DOHH2 (cell line): ENCODE data around the gene TXNRD2.

Source experiments
- H3F3A ChIP-seq: fragments of 200-600 bp; sonication (generic), shearing (Covaris generic); 2 replicates; pipeline ENCODE4 v1.6.0; 2016; ENCODE audit warnings: antibody characterized with exemption, mild to moderate bottlenecking; ENCODE audit not compliant: control insufficient read depth, insufficient read depth
- H3K27ac ChIP-seq: fragments of 200-600 bp; sonication (generic); 2 replicates; pipeline ENCODE4 v1.5.1; 2014; ENCODE audit warnings: low read depth, mild to moderate bottlenecking, low read length, moderate library complexity
- H3K27me3 ChIP-seq: fragments of 200-600 bp; sonication (generic); 2 replicates; pipeline ENCODE4 v1.6.1; 2014; ENCODE audit warnings: mild to moderate bottlenecking, low read length, mixed read lengths; ENCODE audit not compliant: control insufficient read depth
- H3K36me3 ChIP-seq: fragments of 200-600 bp; sonication (generic); 2 replicates; pipeline ENCODE4 v1.6.1; 2014; ENCODE audit warnings: mild to moderate bottlenecking, low read length, moderate library complexity, mixed read lengths; ENCODE audit not compliant: control insufficient read depth
- H3K4me1 ChIP-seq: fragments of 200-600 bp; sonication (generic); 2 replicates; pipeline ENCODE4 v1.6.1; 2014; ENCODE audit warnings: mild to moderate bottlenecking, low read length, mixed read lengths; ENCODE audit not compliant: control insufficient read depth
- H3K4me2 ChIP-seq: fragments of 200-600 bp; sonication (generic); 2 replicates; pipeline ENCODE4 v1.6.0; 2014; ENCODE audit warnings: mild to moderate bottlenecking, low read length, moderate library complexity
- H3K4me3 ChIP-seq: fragments of 200-600 bp; sonication (generic); 2 replicates; pipeline ENCODE4 v1.5.1; 2014; ENCODE audit warnings: mild to moderate bottlenecking, low read length, mixed read lengths
- H3K79me2 ChIP-seq: fragments of 200-600 bp; sonication (generic); 2 replicates; pipeline ENCODE4 v1.6.1; 2014; ENCODE audit warnings: mild to moderate bottlenecking, low read length, mixed read lengths; ENCODE audit not compliant: control insufficient read depth
- H3K9me2 ChIP-seq: fragments of 200-600 bp; sonication (generic); replicated peaks from 2 replicates; pipeline ENCODE4 v1.6.1; 2014; ENCODE audit warnings: mild to moderate bottlenecking, low read length, mixed read lengths; ENCODE audit not compliant: control insufficient read depth
- H3K9me3 ChIP-seq: fragments of 200-600 bp; sonication (generic); 2 replicates; pipeline ENCODE4 v1.6.1; 2014; ENCODE audit warnings: antibody characterized with exemption, low read length, mixed read lengths; ENCODE audit not compliant: control insufficient read depth, insufficient read depth
- H4K20me1 ChIP-seq: fragments of 200-600 bp; sonication (generic); 2 replicates; pipeline ENCODE4 v1.6.0; 2014; ENCODE audit warnings: low read depth, mild to moderate bottlenecking, antibody characterized with exemption, low read length, moderate library complexity; ENCODE audit not compliant: control insufficient read depth, insufficient read depth
- CTCF ChIP-seq: fragments of 200-600 bp; sonication (generic); IDR thresholded peaks from one replicate; pipeline ENCODE4 v1.5.1; 2014; ENCODE audit warnings: antibody characterized with exemption, mild to moderate bottlenecking, low read depth, low read length; ENCODE audit not compliant: poor library complexity, severe bottlenecking
- EZH2phosphoT487 ChIP-seq: fragments of 200-600 bp; sonication (generic); IDR thresholded peaks from 2 replicates; pipeline ENCODE4 v1.6.1; 2017; ENCODE audit warnings: borderline replicate concordance, mild to moderate bottlenecking, antibody characterized with exemption, low read length, moderate library complexity, mixed read lengths

Gene TXNRD2

GRCh38 chr22:19903031-19903430 lies 38.6 kb downstream of the TXNRD2 start:
- no peaks in the 10 kb centered on the region for H3K9me3 ChIP-seq
- H3K9me2 ChIP-seq = no peaks in the 10 kb centered on the region
- no peaks in the 10 kb centered on the region for H4K20me1 ChIP-seq
- TF ChIP-seq EZH2phosphoT487 (no peak), CTCF (no peak)
- H3K79me2 ChIP-seq = no peaks in the 10 kb centered on the region
- H3K4me3 ChIP-seq = no peak overlapping the region
- peaks cover 16% of the 10 kb centered on the region for H3K4me1 ChIP-seq
- H3K27me3 ChIP-seq = no peaks in the 10 kb centered on the region
- no peak overlapping the region for H3K4me2 ChIP-seq
- H3K36me3 ChIP-seq = no peaks in the 10 kb centered on the region
- no peak overlapping the region for H3K27ac ChIP-seq
- H3F3A ChIP-seq = 0 out of 2 replicates have a peak, but pooled peaks cover 5% of the 10 kb centered on the region

DNA sequence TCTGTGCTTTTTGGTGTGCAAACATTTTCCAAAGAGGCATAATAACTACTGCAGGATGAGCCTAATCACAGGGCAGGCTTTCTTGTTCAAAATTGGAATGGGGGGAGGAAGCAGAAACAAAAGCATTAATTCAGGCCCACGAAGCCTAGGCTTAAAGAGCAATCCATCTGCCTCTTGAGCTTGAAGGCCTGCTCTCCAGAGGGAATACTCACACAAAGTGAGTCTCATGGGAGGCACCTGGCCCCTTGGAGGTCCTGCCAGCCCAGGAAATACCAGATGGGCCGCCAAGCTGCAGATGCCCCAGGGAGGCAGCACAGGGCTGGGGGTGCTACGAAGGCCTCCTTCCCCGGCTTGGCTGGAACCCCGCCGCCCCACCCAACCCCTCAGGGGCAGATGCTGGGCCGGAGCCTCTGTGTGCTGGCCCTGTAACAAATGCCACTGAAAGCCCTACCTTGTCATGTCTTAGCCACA lies 39.3 kb downstream of the TXNRD2 start:
- Histone ChIP-seq H3K4me2 (no peak overlapping the region), H3K27me3 (no peaks in the 10 kb centered on the region), H3K27ac (no peak overlapping the region), H3K4me1 (peaks cover 16% of the 10 kb centered on the region), H3K9me2 (no peaks in the 10 kb centered on the region), H3K79me2 (no peaks in the 10 kb centered on the region), H4K20me1 (no peaks in the 10 kb centered on the region), H3K4me3 (no peak overlapping the region), H3K9me3 (no peaks in the 10 kb centered on the region), H3F3A (0 out of 2 replicates have a peak, but pooled peaks cover 5% of the 10 kb centered on the region), H3K36me3 (no peaks in the 10 kb centered on the region)
- TF ChIP-seq CTCF = no peak
- no peak for TF ChIP-seq EZH2phosphoT487

DNA sequence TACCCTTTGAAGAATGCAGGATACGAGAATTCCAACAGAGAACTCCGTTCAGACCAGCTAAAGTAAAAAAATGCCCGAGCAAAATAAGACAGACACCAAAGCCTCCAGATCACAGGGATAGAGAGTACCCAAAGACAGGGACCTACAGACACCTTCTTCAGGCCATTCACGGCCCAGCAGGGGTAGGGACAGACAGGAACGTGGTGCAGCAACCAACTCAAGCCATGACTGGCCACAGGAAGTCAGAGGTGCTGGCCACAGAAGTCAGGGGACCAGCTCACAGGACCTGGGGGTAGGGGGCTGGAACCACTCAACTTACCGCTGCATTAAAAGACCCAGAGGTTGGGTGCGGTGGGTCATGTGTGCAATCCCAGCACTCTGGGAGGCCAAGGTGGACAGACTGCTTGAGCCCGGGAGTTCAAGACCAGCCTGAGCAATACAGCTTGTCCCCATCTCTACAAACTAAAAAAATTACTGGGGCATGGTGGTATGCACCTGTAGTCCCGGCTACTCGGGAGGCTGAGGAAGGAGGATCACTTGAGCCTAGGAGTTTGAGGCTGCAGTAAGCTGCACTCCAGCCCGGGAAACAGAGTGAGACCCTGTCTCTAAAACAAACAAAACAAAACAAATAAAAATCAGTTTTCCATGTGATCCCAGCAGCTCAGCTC lies 39.9 kb downstream of the TXNRD2 start:
- no peaks in the 10 kb centered on the region for H3K9me3 ChIP-seq
- H3K79me2 ChIP-seq = no peaks in the 10 kb centered on the region
- 0 out of 2 replicates have a peak, but pooled peaks cover 5% of the 10 kb centered on the region for H3F3A ChIP-seq
- H3K36me3 ChIP-seq = no peaks in the 10 kb centered on the region
- peaks cover 21% of the 10 kb centered on the region for H3K4me1 ChIP-seq
- no peak overlapping the region for H3K4me2 ChIP-seq
- H4K20me1 ChIP-seq = no peaks in the 10 kb centered on the region
- no peak for TF ChIP-seq EZH2phosphoT487
- no peak for TF ChIP-seq CTCF
- H3K9me2 ChIP-seq = no peaks in the 10 kb centered on the region
- H3K27me3 ChIP-seq = no peaks in the 10 kb centered on the region
- no peak overlapping the region for H3K27ac ChIP-seq
- no peak overlapping the region for H3K4me3 ChIP-seq
